22Rv1 (cell line): ENCODE results near the gene TMPRSS5.

ENCODE experiments used
- CTCF ChIP-seq: fragments of 450-650 bp; IDR thresholded peaks from 2 replicates; pipeline ENCODE4 v1.5.1; 2017; ENCODE audit warnings: mild to moderate bottlenecking
- ZFX ChIP-seq: fragments of 450-650 bp; IDR thresholded peaks from 2 replicates; pipeline ENCODE4 v1.6.1; 2017; ENCODE audit warnings: antibody characterized with exemption, borderline replicate concordance

GRCh38 chr11:113647856-113648255 lies 58.3 kb downstream of the TMPRSS5 start:
- TF ChIP-seq CTCF = no peak
- no peak for TF ChIP-seq ZFX
